Stimulated activated CD4-positive, alpha-beta T cell treated with anti-CD3 and anti-CD28 coated beads, Interleukin-2, amount 100 ng/mL, for 48 hours (primary cell): ENCODE measurements around the gene SLC16A9.

Source experiments
- DNase-seq, 2 donors: peaks; one replicate each; pipeline ENCODE4 v3.0.0-alpha.2; 2020

The SLC16A9 gene

GRCh38 chr10:59627366-59628018 lies 82.2 kb downstream of the SLC16A9 start:
- no peak for DNase-seq

- DNase-seq: no peak
These were observed 83.2 kb downstream of the SLC16A9 start for GRCh38 chr10:59626523-59626869.

GRCh38 chr10:59625721-59626522 lies 83.7 kb downstream of the SLC16A9 start:
- peak; percentile 27 to 39 for DNase-seq

- no peak for DNase-seq
These were observed 84.7 kb downstream of the SLC16A9 start for GRCh38 chr10:59624951-59625350.

GRCh38 chr10:59624136-59624535 lies 85.5 kb downstream of the SLC16A9 start:
- DNase-seq: no peak

- DNase-seq: no peak
These were observed 86.2 kb downstream of the SLC16A9 start for GRCh38 chr10:59623133-59624121.

GRCh38 chr10:59622320-59623132 lies 87.1 kb downstream of the SLC16A9 start:
- DNase-seq: peak; percentile 8 to 12

- DNase-seq: no peak
These were observed 87.9 kb downstream of the SLC16A9 start for GRCh38 chr10:59621771-59622170.

GRCh38 chr10:59618666-59619065 lies 91.0 kb downstream of the SLC16A9 start:
- DNase-seq: no peak

- no peak for DNase-seq
These were observed 91.7 kb downstream of the SLC16A9 start for GRCh38 chr10:59617996-59618395.

- no peak for DNase-seq
These were observed 98.6 kb downstream of the SLC16A9 start for GRCh38 chr10:59611048-59611447.

- DNase-seq: no peak
These were observed 101.7 kb downstream of the SLC16A9 start for GRCh38 chr10:59607970-59608369.

- no peak for DNase-seq
These were observed 103.1 kb downstream of the SLC16A9 start for GRCh38 chr10:59606551-59606961.

- DNase-seq: no peak
These were observed 107.7 kb downstream of the SLC16A9 start for GRCh38 chr10:59601985-59602384.
